ENCODE results near the gene LONP1. TPM values are rescaled to one million over a fixed set of nuclear protein-coding genes. Genes with fewer than 3 reads are reported as not detected.

LONP1 gene
- polyA plus RNA-seq, 1 donor from 2014 or later: 43.1 TPM

DNA sequence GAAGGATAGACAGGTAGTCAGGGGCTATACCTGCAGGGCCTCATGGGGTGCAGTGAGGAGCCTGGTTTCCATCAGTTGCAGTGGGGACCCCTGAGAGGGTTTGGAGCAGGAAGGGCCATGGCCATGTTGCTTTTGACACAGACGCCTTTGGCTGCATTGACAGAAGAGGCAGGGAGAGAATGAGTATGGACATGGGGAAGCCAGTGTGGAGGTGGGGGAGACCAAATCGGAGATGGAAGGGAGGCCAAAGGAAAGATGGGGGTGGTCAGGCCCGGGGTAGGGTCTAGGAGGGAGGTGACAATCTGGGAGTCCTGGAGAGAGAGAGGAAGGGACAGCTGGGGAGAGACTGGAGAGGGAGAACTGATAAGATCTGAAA is 37.9 kb downstream of the LONP1 start:
- H3K27me3 ChIP-seq (ENCODE audit: insufficient read depth, low read depth, low read length): no peaks in the 10 kb centered on the region
- no peaks in the 10 kb centered on the region for H4K20me1 ChIP-seq (ENCODE audit: insufficient read depth)
- H3K9me2 ChIP-seq (ENCODE audit: insufficient read depth, low read length): no peaks in the 10 kb centered on the region
- no peaks in the 10 kb centered on the region for H3F3A ChIP-seq (ENCODE audit: insufficient read depth, low read length, poor library complexity, severe bottlenecking)
- H3K9ac ChIP-seq (ENCODE audit: low read length): peak overlapping the region; percentile 83
- peak overlapping the region; percentile 88 for H3K4me2 ChIP-seq (ENCODE audit: low read length)
- peak overlapping the region; percentile 84 for H3K4me3 ChIP-seq (ENCODE audit: low read length)
- peaks cover 19% of the 10 kb centered on the region for H3K79me2 ChIP-seq (replicated peaks; ENCODE audit: insufficient read depth, low read length)
- H2AFZ ChIP-seq (ENCODE audit: low read depth, low read length): no peak overlapping the region
- H3K36me3 ChIP-seq (ENCODE audit: insufficient read depth, low read length): no peaks in the 10 kb centered on the region
- H3K9me3 ChIP-seq (ENCODE audit: low read length): no peaks in the 10 kb centered on the region
- TF ChIP-seq RAD21 (conservative IDR thresholded peaks at IDR 0.05): no peak
- no peak for TF ChIP-seq EP300 (conservative IDR thresholded peaks at IDR 0.05; ENCODE audit: poor library complexity, severe bottlenecking)
- TF ChIP-seq MXI1 (conservative IDR thresholded peaks at IDR 0.05; ENCODE audit: poor library complexity, severe bottlenecking): no peak
- no peak for TF ChIP-seq POLR2AphosphoS5 (IDR thresholded peaks at IDR 0.05)
- TF ChIP-seq REST (IDR thresholded peaks at IDR 0.05; ENCODE audit: borderline replicate concordance): no peak
- TF ChIP-seq SMC3 (conservative IDR thresholded peaks at IDR 0.05; ENCODE audit: poor library complexity): no peak
- TF ChIP-seq, protein P1, sequence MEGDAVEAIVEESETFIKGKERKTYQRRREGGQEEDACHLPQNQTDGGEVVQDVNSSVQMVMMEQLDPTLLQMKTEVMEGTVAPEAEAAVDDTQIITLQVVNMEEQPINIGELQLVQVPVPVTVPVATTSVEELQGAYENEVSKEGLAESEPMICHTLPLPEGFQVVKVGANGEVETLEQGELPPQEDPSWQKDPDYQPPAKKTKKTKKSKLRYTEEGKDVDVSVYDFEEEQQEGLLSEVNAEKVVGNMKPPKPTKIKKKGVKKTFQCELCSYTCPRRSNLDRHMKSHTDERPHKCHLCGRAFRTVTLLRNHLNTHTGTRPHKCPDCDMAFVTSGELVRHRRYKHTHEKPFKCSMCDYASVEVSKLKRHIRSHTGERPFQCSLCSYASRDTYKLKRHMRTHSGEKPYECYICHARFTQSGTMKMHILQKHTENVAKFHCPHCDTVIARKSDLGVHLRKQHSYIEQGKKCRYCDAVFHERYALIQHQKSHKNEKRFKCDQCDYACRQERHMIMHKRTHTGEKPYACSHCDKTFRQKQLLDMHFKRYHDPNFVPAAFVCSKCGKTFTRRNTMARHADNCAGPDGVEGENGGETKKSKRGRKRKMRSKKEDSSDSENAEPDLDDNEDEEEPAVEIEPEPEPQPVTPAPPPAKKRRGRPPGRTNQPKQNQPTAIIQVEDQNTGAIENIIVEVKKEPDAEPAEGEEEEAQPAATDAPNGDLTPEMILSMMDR (IDR thresholded peaks at IDR 0.05; ENCODE audit: poor library complexity, severe bottlenecking): no peak
- no peak for TF ChIP-seq TAF1 (IDR thresholded peaks at IDR 0.05; ENCODE audit: low read depth)
- TF ChIP-seq EZH2 (IDR thresholded peaks at IDR 0.05; ENCODE audit: borderline replicate concordance, insufficient read depth, low read length, poor library complexity, severe bottlenecking): no peak
- peak overlapping the region; percentile 75 for H3K27ac ChIP-seq (ENCODE audit: low read length)

- no peaks in the 10 kb centered on the region for H3F3A ChIP-seq (ENCODE audit: insufficient read depth, low read length, poor library complexity, severe bottlenecking)
- no peaks in the 10 kb centered on the region for H3K36me3 ChIP-seq (ENCODE audit: insufficient read depth, low read length)
- no peaks in the 10 kb centered on the region for H3K9me3 ChIP-seq (ENCODE audit: low read length)
- no peaks in the 10 kb centered on the region for H3K27me3 ChIP-seq (ENCODE audit: insufficient read depth, low read depth, low read length)
- no peaks in the 10 kb centered on the region for H3K9me2 ChIP-seq (ENCODE audit: insufficient read depth, low read length)
- H3K4me3 ChIP-seq (ENCODE audit: low read length): peak overlapping the region; percentile 84
- peak overlapping the region; percentile 75 for H3K27ac ChIP-seq (ENCODE audit: low read length)
- H3K4me2 ChIP-seq (ENCODE audit: low read length): peak overlapping the region; percentile 88
- peak overlapping the region; percentile 44 for H2AFZ ChIP-seq (ENCODE audit: low read depth, low read length)
- H3K79me2 ChIP-seq (replicated peaks; ENCODE audit: insufficient read depth, low read length): peaks cover 19% of the 10 kb centered on the region
- H4K20me1 ChIP-seq (ENCODE audit: insufficient read depth): no peaks in the 10 kb centered on the region
- no peak for TF ChIP-seq TAF1 (IDR thresholded peaks at IDR 0.05; ENCODE audit: low read depth)
- no peak for TF ChIP-seq RAD21 (conservative IDR thresholded peaks at IDR 0.05)
- TF ChIP-seq EZH2 (IDR thresholded peaks at IDR 0.05; ENCODE audit: borderline replicate concordance, insufficient read depth, low read length, poor library complexity, severe bottlenecking): no peak
- no peak for TF ChIP-seq EP300 (conservative IDR thresholded peaks at IDR 0.05; ENCODE audit: poor library complexity, severe bottlenecking)
- TF ChIP-seq SMC3 (conservative IDR thresholded peaks at IDR 0.05; ENCODE audit: poor library complexity): no peak
- TF ChIP-seq MXI1 (conservative IDR thresholded peaks at IDR 0.05; ENCODE audit: poor library complexity, severe bottlenecking): no peak
- TF ChIP-seq REST (IDR thresholded peaks at IDR 0.05; ENCODE audit: borderline replicate concordance): no peak
- no peak for TF ChIP-seq POLR2AphosphoS5 (IDR thresholded peaks at IDR 0.05)
- TF ChIP-seq, protein P1 (IDR thresholded peaks at IDR 0.05; ENCODE audit: poor library complexity, severe bottlenecking): no peak
- peak overlapping the region; percentile 83 for H3K9ac ChIP-seq (ENCODE audit: low read length)
Measured at GRCh38 chr19:5681391-5682106, 38.4 kb downstream of the LONP1 start.
